Gastroesophageal sphincter (tissue), 4 donors: ENCODE measurements around the gene CD3E. TPM values are rescaled to one million over a fixed set of nuclear protein-coding genes. Genes with fewer than 3 reads are reported as not detected.
A peak's percentile ranks its signal among the peaks of the same experiment; 100 is the strongest.

ENCODE experiments used
- ATAC-seq: fragments of 150-250 bp; one replicate; pipeline ENCODE4 v1.9.1; 2016; ENCODE audit warnings: mild to moderate bottlenecking, moderate library complexity
- H3K27ac ChIP-seq, 4 donors: fragments of 200-600 bp; sonication (generic) in 3 of 4; 1 replicate in 3 of 4; 2 replicates in 1 of 4; pipeline ENCODE4 v1.5.1; 2016 to 2019
- H3K27me3 ChIP-seq: fragments of 200-600 bp; sonication (generic); one replicate; pipeline ENCODE4 v1.5.1; 2019
- H3K36me3 ChIP-seq, 2 donors: fragments of 200-600 bp; sonication (generic); one replicate each; pipeline ENCODE4 v1.5.1; 2019; ENCODE audit warnings: control low read depth in 1 of 2
- H3K4me1 ChIP-seq, 3 donors: fragments of 200-600 bp; sonication (generic); 1 replicate in 2 of 3; 2 replicates in 1 of 3; pipeline ENCODE4 v1.5.1; 2016 to 2019; ENCODE audit warnings: control low read depth in 2 of 3
- H3K4me3 ChIP-seq, 2 donors: fragments of 200-600 bp; sonication (generic); one replicate each; pipeline ENCODE4 v1.5.1; 2019; ENCODE audit warnings: mild to moderate bottlenecking in 1 of 2, moderate library complexity in 1 of 2
- H3K9me3 ChIP-seq, 3 donors: fragments of 200-600 bp; sonication (generic); one replicate each; pipeline ENCODE4 v1.5.1; 2017 to 2019; ENCODE audit warnings: control low read depth in 2 of 3
- CTCF ChIP-seq, 4 experiments: fragments of 200-600 bp in 2 of 4; fragments of 450-650 bp in 2 of 4; sonication (generic) in 1 of 4; IDR thresholded peaks; one replicate each; pipeline ENCODE4 v1.5.1; 2017 to 2019; ENCODE audit warnings: antibody characterized with exemption in 4 of 4, mild to moderate bottlenecking in 2 of 4, moderate library complexity in 2 of 4
- EP300 ChIP-seq: sonication (generic); formaldehyde crosslinking; IDR thresholded peaks from one replicate; pipeline ENCODE4 v1.6.1; 2017; ENCODE audit warnings: antibody characterized with exemption, mild to moderate bottlenecking
- POLR2A ChIP-seq, 2 donors: fragments of 450-650 bp; IDR thresholded peaks; one replicate each; pipeline ENCODE4 v1.6.1; 2017; ENCODE audit warnings: antibody characterized with exemption in 2 of 2, mild to moderate bottlenecking in 2 of 2, moderate library complexity in 1 of 2
- POLR2AphosphoS5 ChIP-seq: sonication (generic); formaldehyde crosslinking; IDR thresholded peaks from one replicate; pipeline ENCODE4 v1.6.1; 2017; ENCODE audit warnings: antibody characterized with exemption
- WGBS, 2 donors: methylation state at CpG; one replicate each; pipeline ENCODE4 v1.1.5; 2018; ENCODE audit warnings: low coverage in 1 of 2; 5-methylcytosine and 5-hydroxymethylcytosine counted together
- total RNA-seq, 4 donors: library from RNA; depleted of rRNA; stranded (reverse); fragments of >200 nt; gene quantifications; one replicate each; pipeline ENCODE4 v1.1.0, GENCODE V29; 2016

Gene CD3E
- total RNA-seq, 4 donors from 2014 or later: 0.77 to 2.8 (median 0.78) TPM; not detected in 1

DNA sequence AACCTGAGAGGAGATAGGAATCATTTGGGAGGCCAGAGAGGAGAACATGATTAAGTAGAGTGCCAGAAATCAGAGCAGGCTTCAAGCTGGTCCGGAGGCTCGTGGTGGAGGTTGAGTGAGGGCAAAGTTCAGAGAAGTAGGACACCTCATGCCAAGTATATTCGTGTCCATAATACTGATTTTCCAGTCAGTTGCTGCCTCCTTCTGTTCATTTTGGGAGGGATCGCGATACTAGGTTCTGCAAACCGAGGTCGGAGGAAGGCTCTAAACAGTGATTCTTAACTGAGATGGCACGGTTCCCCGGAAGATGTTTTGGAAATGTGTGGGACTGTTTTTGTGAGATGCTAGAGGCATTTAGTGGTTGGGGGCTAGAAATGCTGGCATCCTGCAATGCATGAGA, 13.6 kb upstream of the CD3E start:
- whole genome bisulfite sequencing, 2 donors: 16 to 27% methylated on average over 5 to 9 of the region's 9 CpGs
- Histone ChIP-seq H3K27ac (no peak overlapping the region), H3K4me1 (no peaks in the 10 kb centered on the region), H3K9me3 (no peaks in the 10 kb centered on the region), H3K27me3 (peaks cover 28% of the 10 kb centered on the region), H3K4me3 (no peak overlapping the region), H3K36me3 (no peaks in the 10 kb centered on the region)
- ATAC-seq: no peak
- TF ChIP-seq EP300: no peak
- no peak for TF ChIP-seq CTCF (IDR thresholded peaks at IDR 0.05)
- no peak for TF ChIP-seq POLR2AphosphoS5
- no peak for TF ChIP-seq POLR2A (IDR thresholded peaks at IDR 0.05)

- H3K4me1 ChIP-seq: no peaks in the 10 kb centered on the region
- no peak for ATAC-seq
- no peaks in the 10 kb centered on the region for H3K36me3 ChIP-seq
- no peak overlapping the region for H3K4me3 ChIP-seq
- no peak for TF ChIP-seq POLR2AphosphoS5
- TF ChIP-seq POLR2A (IDR thresholded peaks at IDR 0.05): no peak
- no peak for TF ChIP-seq EP300
- TF ChIP-seq CTCF (IDR thresholded peaks at IDR 0.05): no peak
- H3K27me3 ChIP-seq: peaks cover 28% of the 10 kb centered on the region
- H3K9me3 ChIP-seq: no peaks in the 10 kb centered on the region
- 58 to 67% methylated on average over 8 to 9 of the region's 9 CpGs for WGBS, 2 donors
- no peak overlapping the region for H3K27ac ChIP-seq
These were observed 12.9 kb upstream of the CD3E start for GRCh38 chr11:118291477-118292135.

- H3K27ac ChIP-seq: no peak overlapping the region
- TF ChIP-seq POLR2AphosphoS5: no peak
- no peak for ATAC-seq
- 78 to 100% methylated on average over 2 of the region's 2 CpGs for WGBS, 2 donors
- no peaks in the 10 kb centered on the region for H3K36me3 ChIP-seq
- H3K4me3 ChIP-seq: no peak overlapping the region
- peaks cover 28% of the 10 kb centered on the region for H3K27me3 ChIP-seq
- no peaks in the 10 kb centered on the region for H3K9me3 ChIP-seq
- no peaks in the 10 kb centered on the region for H3K4me1 ChIP-seq
These were observed 10.5 kb upstream of the CD3E start for GRCh38 chr11:118294053-118294452.

DNA sequence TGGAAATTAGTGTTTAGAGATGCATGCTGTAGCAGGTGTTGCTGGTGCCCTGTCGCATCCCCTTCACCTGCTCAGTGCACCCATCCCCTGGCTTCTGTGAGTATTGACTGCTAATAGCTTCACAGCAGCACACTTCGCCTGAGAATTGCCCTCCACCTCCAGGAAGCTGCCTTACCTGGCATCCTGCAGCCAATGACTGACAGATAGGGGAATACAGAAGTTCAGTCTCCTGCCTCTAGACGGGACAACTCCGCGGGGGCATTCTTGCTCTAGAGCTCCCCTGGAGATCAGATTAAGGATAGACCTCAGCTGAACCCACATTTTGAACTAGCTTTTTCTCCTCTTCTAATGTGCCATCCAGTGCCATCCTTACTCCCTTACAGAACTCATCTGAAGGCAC, 9.3 kb upstream of the CD3E start:
- WGBS, 2 donors: 56 to 57% methylated on average over 5 of the region's 5 CpGs
- ATAC-seq: no peak
- TF ChIP-seq POLR2AphosphoS5: no peak
- TF ChIP-seq EP300: no peak
- no peak for TF ChIP-seq POLR2A (IDR thresholded peaks at IDR 0.05)
- TF ChIP-seq CTCF (IDR thresholded peaks at IDR 0.05): no peak
- Histone ChIP-seq H3K27me3 (peaks cover 28% of the 10 kb centered on the region), H3K27ac (no peak overlapping the region), H3K36me3 (no peaks in the 10 kb centered on the region), H3K4me3 (no peak overlapping the region), H3K9me3 (no peaks in the 10 kb centered on the region), H3K4me1 (no peaks in the 10 kb centered on the region)

DNA sequence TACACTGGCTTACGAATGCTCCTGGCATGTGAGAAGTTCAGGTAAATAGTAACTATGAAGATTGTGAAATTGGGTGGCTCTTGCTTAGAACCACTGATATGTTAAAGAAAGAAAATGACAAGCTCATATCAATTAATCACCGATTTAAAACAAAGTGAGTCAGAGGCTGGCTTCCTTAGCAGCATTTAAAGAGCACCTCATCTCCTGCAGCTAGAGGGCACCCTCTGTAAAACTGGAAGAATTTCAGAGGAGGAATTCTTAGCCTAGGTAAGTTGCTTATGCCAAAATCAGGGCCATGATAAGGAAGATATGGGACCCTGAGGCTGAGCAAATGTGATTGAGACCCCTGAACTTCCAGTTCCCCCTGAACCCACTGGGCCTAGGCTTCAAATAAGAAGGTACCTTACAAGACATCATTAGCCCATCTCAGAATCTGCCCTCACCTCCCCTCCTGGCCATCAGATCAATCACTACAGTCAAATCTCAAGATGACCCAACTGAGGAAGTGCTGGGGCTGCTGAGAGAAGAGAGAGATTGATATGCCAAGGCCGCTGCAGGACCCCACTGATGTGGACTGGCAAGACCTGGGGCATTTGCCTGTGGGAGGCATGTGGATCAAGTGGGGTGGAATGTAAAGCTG, 8.6 kb upstream of the CD3E start:
- TF ChIP-seq POLR2A (IDR thresholded peaks at IDR 0.05) (no peak), CTCF (IDR thresholded peaks at IDR 0.05) (peak in 3 of 4 experiments; percentile 9 to 32 (median 28))
- Histone ChIP-seq H3K27me3 (peaks cover 21% of the 10 kb centered on the region), H3K4me1 (no peaks in the 10 kb centered on the region), H3K4me3 (no peak overlapping the region), H3K36me3 (no peaks in the 10 kb centered on the region), H3K27ac (no peak overlapping the region), H3K9me3 (no peaks in the 10 kb centered on the region)
- no peak for ATAC-seq
- 57 to 58% methylated on average over 2 to 3 of the region's 3 CpGs for WGBS, 2 donors
